GM19324 (cell line): ENCODE data around the gene GRB10.
"Not testable (repeated sequence)": the region's sequence is repeated elsewhere in the genome, so short reads cannot be mapped to it uniquely, and the experiment has no call there.

ENCODE experiments used
- ATAC-seq: cut with Tn5 transposase; IDR thresholded peaks from one replicate; pipeline ENCODE4 v1.9.1; 2021; ENCODE audit warnings: mild to moderate bottlenecking, moderate library complexity; ENCODE audit not compliant: unreplicated experiment, low FRiP score

GRB10 gene

GRCh38 chr7:50780436-50780835 is 2.3 kb downstream of the GRB10 start:
- ATAC-seq: no peak

- no peak for ATAC-seq
These were observed 3.3 kb downstream of the GRB10 start for GRCh38 chr7:50779427-50779826.

- no peak for ATAC-seq
These were observed 4.5 kb downstream of the GRB10 start for GRCh38 chr7:50778189-50778588.

- ATAC-seq: no peak
These were observed 6.9 kb downstream of the GRB10 start for GRCh38 chr7:50775836-50776235.

GRCh38 chr7:50775231-50775630 is 7.5 kb downstream of the GRB10 start:
- no peak for ATAC-seq

- no peak for ATAC-seq
These were observed 8.4 kb downstream of the GRB10 start for GRCh38 chr7:50774319-50774718.

GRCh38 chr7:50773071-50773470 is 9.6 kb downstream of the GRB10 start:
- ATAC-seq: not testable (repeated sequence)

GRCh38 chr7:50771120-50772002 is 11.3 kb downstream of the GRB10 start:
- ATAC-seq: no peak

GRCh38 chr7:50768485-50769474 is 13.9 kb downstream of the GRB10 start:
- ATAC-seq: no peak

- no peak for ATAC-seq
These were observed 15.9 kb downstream of the GRB10 start for GRCh38 chr7:50766849-50767207.

- ATAC-seq: no peak
These were observed 16.4 kb downstream of the GRB10 start for GRCh38 chr7:50766106-50766848.

GRCh38 chr7:50762337-50762736 is 20.4 kb downstream of the GRB10 start:
- no peak for ATAC-seq

GRCh38 chr7:50761713-50762112 is 21.0 kb downstream of the GRB10 start:
- no peak for ATAC-seq

- no peak for ATAC-seq
These were observed 24.8 kb downstream of the GRB10 start for GRCh38 chr7:50757703-50758390.

GRCh38 chr7:50756180-50756579 is 26.5 kb downstream of the GRB10 start:
- ATAC-seq: no peak

- ATAC-seq: no peak
These were observed 28.0 kb downstream of the GRB10 start for GRCh38 chr7:50754684-50755083.

- ATAC-seq: no peak
These were observed 28.5 kb downstream of the GRB10 start for GRCh38 chr7:50754241-50754640.

- ATAC-seq: no peak
These were observed 30.3 kb downstream of the GRB10 start for GRCh38 chr7:50752422-50752821.

GRCh38 chr7:50751146-50751545 is 31.6 kb downstream of the GRB10 start:
- ATAC-seq: no peak

GRCh38 chr7:50749896-50750295 is 32.8 kb downstream of the GRB10 start:
- no peak for ATAC-seq
